GM12864 (cell line): ENCODE measurements around the gene SAP130.
"Not testable (repeated sequence)": the region's sequence is repeated elsewhere in the genome, so short reads cannot be mapped to it uniquely, and the experiment has no call there.

Source experiments
- DNase-seq: peaks from one replicate; pipeline ENCODE4 v3.0.0-alpha.2; 2011; ENCODE audit warnings: low read depth
- H3K4me3 ChIP-seq: 2 replicates; pipeline ENCODE4 v1.5.1; 2011; ENCODE audit warnings: mild to moderate bottlenecking, low read depth, low read length, control low read depth
- CTCF ChIP-seq: IDR thresholded peaks from 2 replicates; pipeline ENCODE4 v1.5.1; 2011; ENCODE audit warnings: low read depth, mild to moderate bottlenecking, moderate library complexity, low read length, control low read depth, inconsistent platforms; ENCODE audit errors: missing control alignments

SAP130 gene

GRCh38 chr2:127927384-127927783 is 100.5 kb downstream of the SAP130 start:
- DNase-seq = no peak
- TF ChIP-seq CTCF = no peak
- no peak overlapping the region for H3K4me3 ChIP-seq

GRCh38 chr2:127917916-127918315 is 109.9 kb downstream of the SAP130 start:
- no peak for TF ChIP-seq CTCF
- DNase-seq = no peak
- H3K4me3 ChIP-seq = no peak overlapping the region

GRCh38 chr2:127913808-127914457 is 113.9 kb downstream of the SAP130 start:
- H3K4me3 ChIP-seq = no peak overlapping the region
- no peak for DNase-seq
- no peak for TF ChIP-seq CTCF

- no peak overlapping the region for H3K4me3 ChIP-seq
- DNase-seq = no peak
- no peak for TF ChIP-seq CTCF
Measured at GRCh38 chr2:127911737-127912136, 116.1 kb downstream of the SAP130 start.

GRCh38 chr2:127910415-127910814 is 117.4 kb downstream of the SAP130 start:
- no peak overlapping the region for H3K4me3 ChIP-seq
- TF ChIP-seq CTCF = no peak
- DNase-seq = no peak

- H3K4me3 ChIP-seq = no peak overlapping the region
- no peak for DNase-seq
- peak; percentile 21 for TF ChIP-seq CTCF
Measured at GRCh38 chr2:127909019-127909418, 118.8 kb downstream of the SAP130 start.

- H3K4me3 ChIP-seq, DNase-seq: not testable (repeated sequence)
Measured at GRCh38 chr2:127907733-127908400, 120.0 kb downstream of the SAP130 start.
